Activated naive CD4-positive, alpha-beta T cell (primary cell): Measurements from ENCODE around the gene TCL1A.
"Not testable (repeated sequence)": the region's sequence is repeated elsewhere in the genome, so short reads cannot be mapped to it uniquely, and the experiment has no call there.

Experiments
- DNase-seq, 4 experiments: peaks; one replicate each; lab custom pipeline; 2025; lab: John Stamatoyannopoulos, UW

The TCL1A gene

GRCh38 chr14:95713596-95714371, at the start of gene TCL1A:
Gene TCL1A (minus strand): TSS chr14:95714125. CDS start chr14:95714066, 59 bp downstream.
- DNase-seq = no peak

GRCh38 chr14:95763032-95763431, 49.1 kb upstream of the TCL1A start:
- DNase-seq = not testable (repeated sequence)

- no peak for DNase-seq
Measured at GRCh38 chr14:95761436-95761835, 47.5 kb upstream of the TCL1A start.

- no peak for DNase-seq
Measured at GRCh38 chr14:95760596-95760995, 46.7 kb upstream of the TCL1A start.

GRCh38 chr14:95759941-95760340, 46.0 kb upstream of the TCL1A start:
- DNase-seq = no peak

- no peak for DNase-seq
Measured at GRCh38 chr14:95758331-95758730, 44.4 kb upstream of the TCL1A start.

GRCh38 chr14:95756751-95757150, 42.8 kb upstream of the TCL1A start:
- DNase-seq = no peak

- DNase-seq = no peak
Measured at GRCh38 chr14:95756127-95756526, 42.2 kb upstream of the TCL1A start.

GRCh38 chr14:95741781-95742180, 27.9 kb upstream of the TCL1A start:
- DNase-seq = no peak

GRCh38 chr14:95741038-95741490, 27.1 kb upstream of the TCL1A start:
- no peak for DNase-seq

GRCh38 chr14:95739356-95739755, 25.4 kb upstream of the TCL1A start:
- no peak for DNase-seq

- DNase-seq = no peak
Measured at GRCh38 chr14:95733212-95733611, 19.3 kb upstream of the TCL1A start.

- no peak for DNase-seq
Measured at GRCh38 chr14:95730126-95730525, 16.2 kb upstream of the TCL1A start.

- not testable (repeated sequence) for DNase-seq
Measured at GRCh38 chr14:95729402-95730028, 15.6 kb upstream of the TCL1A start.

- DNase-seq = no peak
Measured at GRCh38 chr14:95727056-95727700, 13.3 kb upstream of the TCL1A start.

- DNase-seq = no peak
Measured at GRCh38 chr14:95725685-95726336, 11.9 kb upstream of the TCL1A start.

GRCh38 chr14:95722525-95723190, 8.7 kb upstream of the TCL1A start:
- no peak for DNase-seq

- DNase-seq = no peak
Measured at GRCh38 chr14:95712398-95712797, 1.5 kb downstream of the TCL1A start.

- DNase-seq = no peak
Measured at GRCh38 chr14:95711476-95712176, 2.3 kb downstream of the TCL1A start.

- DNase-seq = no peak
Measured at GRCh38 chr14:95710106-95710505, 3.8 kb downstream of the TCL1A start.

GRCh38 chr14:95707327-95707726, 6.6 kb downstream of the TCL1A start:
- DNase-seq = no peak
